Measurements from ENCODE around the gene CREB1. TPM values are rescaled to one million over a fixed set of nuclear protein-coding genes. Genes with fewer than 3 reads are reported as not detected.

Gene CREB1
- total and polyA plus RNA-seq, 2 donors (not counting 3 experiments of a cell fraction or from before 2014, with no cell fraction given) = 31.0 to 71.1 TPM

DNA sequence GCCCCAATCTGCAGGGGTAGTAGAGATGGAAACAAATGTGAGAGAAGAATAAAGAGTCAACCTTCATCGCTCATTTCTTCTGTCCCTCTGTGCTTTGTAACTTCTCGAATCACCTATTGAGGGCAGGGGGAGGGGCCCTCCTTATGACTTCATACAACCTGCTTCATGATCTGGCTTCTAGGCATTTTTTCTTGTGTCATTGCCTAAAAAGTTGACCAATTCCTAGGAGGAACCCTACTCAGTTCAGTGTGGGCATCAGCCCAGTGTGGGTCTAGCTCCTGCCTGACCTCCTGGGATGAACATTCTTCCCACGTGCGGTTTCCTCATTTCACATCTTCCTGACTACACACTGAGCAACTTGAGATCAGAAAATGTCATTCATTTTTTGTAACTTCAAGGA, 46.3 kb upstream of the CREB1 start:
- intact Hi-C loops (cut with micrococcal nuclease) (no loop called here), dilution Hi-C loops (cut with MboI; ENCODE audit: extremely low pct_ligation_motif_present, low sequenced_read_pairs) (no loop called here)
- H3K27me3 ChIP-seq (ENCODE audit: control insufficient read depth in 2 of 2, insufficient read depth in 2 of 2, low read length in 2 of 2) = no peaks in the 10 kb centered on the region
- ChIA-PET POLR2A (no interaction called here), CTCF (no interaction called here)
- no peaks in the 10 kb centered on the region for H3K9me1 ChIP-seq (replicated peaks; ENCODE audit: control insufficient read depth, extremely low read depth, insufficient read depth, low read length)
- H3K4me2 ChIP-seq (ENCODE audit: insufficient read depth, low read length) = no peak overlapping the region
- BruUV-seq (replicated peaks) = no TSS peak
- H3K9ac ChIP-seq (replicated peaks; ENCODE audit: extremely low read depth, insufficient read depth, low read length) = no peak overlapping the region
- H3K27ac ChIP-seq (ENCODE audit: insufficient read depth, low read depth, low read length) = no peak overlapping the region
- H3K4me1 ChIP-seq (ENCODE audit: control insufficient read depth, extremely low read depth, insufficient read depth, low read length) = no peaks in the 10 kb centered on the region
- H3K4me3 ChIP-seq (replicated peaks in 1 of 3; ENCODE audit: insufficient read depth in 1 of 3, low read depth in 1 of 3, low read length in 3 of 3) = no peak overlapping the region
- TF ChIP-seq, protein P1, sequence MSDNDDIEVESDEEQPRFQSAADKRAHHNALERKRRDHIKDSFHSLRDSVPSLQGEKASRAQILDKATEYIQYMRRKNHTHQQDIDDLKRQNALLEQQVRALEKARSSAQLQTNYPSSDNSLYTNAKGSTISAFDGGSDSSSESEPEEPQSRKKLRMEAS (IDR thresholded peaks at IDR 0.05; ENCODE audit: insufficient read depth, insufficient read length) = no peak
- no peak for TF ChIP-seq POLR2A (IDR thresholded peaks at IDR 0.05; ENCODE audit: low read depth, low read length)
- DNase-seq (ENCODE audit: low read depth, low spot score) (no peak), FAIRE-seq (no peak)
- H4K20me1 ChIP-seq (replicated peaks; ENCODE audit: control insufficient read depth, extremely low read depth, insufficient read depth, low read length) = no peaks in the 10 kb centered on the region
- H2AFZ ChIP-seq (ENCODE audit: low read depth, low read length) = no peak overlapping the region
- H3K36me3 ChIP-seq (ENCODE audit: control insufficient read depth in 2 of 2, extremely low read depth in 1 of 2, insufficient read depth in 2 of 2, low read length in 2 of 2) = no peaks in the 10 kb centered on the region
- no peaks in the 10 kb centered on the region for H3K9me3 ChIP-seq (replicated peaks; ENCODE audit: control insufficient read depth, insufficient read depth, low read length)
- H3K79me2 ChIP-seq (ENCODE audit: control insufficient read depth, insufficient read depth, low read length) = no peaks in the 10 kb centered on the region

DNA sequence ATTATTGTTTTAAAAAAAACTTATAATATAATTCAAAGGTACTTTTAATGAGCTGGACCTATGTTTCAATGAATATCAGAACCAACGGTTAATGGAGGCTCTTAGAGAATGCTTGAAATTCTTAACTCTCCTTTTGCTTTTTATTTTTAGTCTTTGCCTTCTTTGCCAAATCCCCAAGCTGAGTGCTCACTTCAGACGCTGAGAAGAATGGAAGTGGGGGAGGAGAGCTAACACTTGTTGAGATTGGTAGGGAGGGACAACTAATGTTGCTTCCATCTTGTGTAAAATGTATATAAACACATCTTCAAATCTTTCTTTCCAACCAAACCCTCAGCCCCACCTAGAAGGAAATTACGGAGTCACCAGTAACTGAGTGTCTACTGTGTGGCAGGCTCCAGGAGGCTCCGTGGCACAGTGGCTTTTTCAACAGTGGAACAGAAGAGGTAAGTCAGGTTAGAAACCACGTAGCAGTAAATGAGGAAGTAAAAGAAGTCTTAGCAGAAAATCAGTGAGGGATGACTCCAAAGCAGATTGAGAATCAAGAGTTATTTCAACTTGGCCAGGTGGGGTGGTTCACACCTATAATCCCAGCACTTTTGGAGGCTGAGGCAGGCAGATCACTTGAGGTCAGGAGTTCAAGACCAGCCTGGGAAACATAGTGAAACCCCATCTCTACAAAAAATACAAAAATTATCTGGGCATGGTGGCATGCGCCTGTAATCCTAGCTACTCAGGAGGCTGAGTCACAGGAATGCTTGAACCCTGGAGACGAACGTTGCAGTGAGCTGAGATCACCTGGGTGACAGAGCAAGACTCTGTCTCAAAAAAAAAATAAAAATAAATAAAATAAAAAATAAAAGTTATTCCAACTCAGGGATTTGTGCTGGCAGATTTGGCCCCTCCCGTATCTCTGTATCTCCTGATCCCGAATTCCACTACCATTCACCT, 45.0 kb upstream of the CREB1 start:
- POLR2A ChIA-PET = no interaction called here
- TF ChIP-seq FOS (IDR thresholded peaks at IDR 0.05; ENCODE audit: borderline replicate concordance, insufficient read depth, low read length) (no peak), GATA2 (IDR thresholded peaks at IDR 0.05; ENCODE audit: insufficient read depth, insufficient read length, low read depth, low read length) (no peak), POLR2A (IDR thresholded peaks at IDR 0.05; ENCODE audit: low read depth, low read length) (no peak), POLR2AphosphoS5 (IDR thresholded peaks at IDR 0.05; ENCODE audit: insufficient read depth, low read depth, low read length) (no peak), EZH2 (IDR thresholded peaks at IDR 0.05; ENCODE audit: borderline replicate concordance, low read depth, low read length, severe bottlenecking) (no peak), JUN (IDR thresholded peaks at IDR 0.05; ENCODE audit: borderline replicate concordance, insufficient read depth, insufficient read length, low read depth) (no peak), MYC (IDR thresholded peaks at IDR 0.05; ENCODE audit: low read depth, low read length) (no peak)
- TF ChIP-seq, protein P2, sequence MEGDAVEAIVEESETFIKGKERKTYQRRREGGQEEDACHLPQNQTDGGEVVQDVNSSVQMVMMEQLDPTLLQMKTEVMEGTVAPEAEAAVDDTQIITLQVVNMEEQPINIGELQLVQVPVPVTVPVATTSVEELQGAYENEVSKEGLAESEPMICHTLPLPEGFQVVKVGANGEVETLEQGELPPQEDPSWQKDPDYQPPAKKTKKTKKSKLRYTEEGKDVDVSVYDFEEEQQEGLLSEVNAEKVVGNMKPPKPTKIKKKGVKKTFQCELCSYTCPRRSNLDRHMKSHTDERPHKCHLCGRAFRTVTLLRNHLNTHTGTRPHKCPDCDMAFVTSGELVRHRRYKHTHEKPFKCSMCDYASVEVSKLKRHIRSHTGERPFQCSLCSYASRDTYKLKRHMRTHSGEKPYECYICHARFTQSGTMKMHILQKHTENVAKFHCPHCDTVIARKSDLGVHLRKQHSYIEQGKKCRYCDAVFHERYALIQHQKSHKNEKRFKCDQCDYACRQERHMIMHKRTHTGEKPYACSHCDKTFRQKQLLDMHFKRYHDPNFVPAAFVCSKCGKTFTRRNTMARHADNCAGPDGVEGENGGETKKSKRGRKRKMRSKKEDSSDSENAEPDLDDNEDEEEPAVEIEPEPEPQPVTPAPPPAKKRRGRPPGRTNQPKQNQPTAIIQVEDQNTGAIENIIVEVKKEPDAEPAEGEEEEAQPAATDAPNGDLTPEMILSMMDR (IDR thresholded peaks at IDR 0.05; ENCODE audit: extremely low read depth in 1 of 2, insufficient read depth in 1 of 2, low read depth in 1 of 2, low read length in 2 of 2) = no peak
- TF ChIP-seq, protein P1 (IDR thresholded peaks at IDR 0.05; ENCODE audit: insufficient read depth, insufficient read length) = no peak
- no peaks in the 10 kb centered on the region for H3K9me1 ChIP-seq (replicated peaks; ENCODE audit: control insufficient read depth, extremely low read depth, insufficient read depth, low read length)
- no peaks in the 10 kb centered on the region for H4K20me1 ChIP-seq (replicated peaks; ENCODE audit: control insufficient read depth, extremely low read depth, insufficient read depth, low read length)
- H2AFZ ChIP-seq (ENCODE audit: low read depth, low read length) = no peak overlapping the region
- no peak overlapping the region for H3K27ac ChIP-seq (ENCODE audit: insufficient read depth, low read depth, low read length)
- dilution Hi-C loops (cut with MboI; ENCODE audit: extremely low pct_ligation_motif_present, low sequenced_read_pairs) (no loop called here), intact Hi-C loops (cut with micrococcal nuclease) (loop anchor here (1.0 kb wide), 1 partner anchor 11 kb away; no protein-coding TSS in a partner anchor)
- no peaks in the 10 kb centered on the region for H3K27me3 ChIP-seq (ENCODE audit: control insufficient read depth in 2 of 2, insufficient read depth in 2 of 2, low read length in 2 of 2)
- DNase-seq (ENCODE audit: low read depth, low spot score) = no peak
- H3K9me3 ChIP-seq (replicated peaks; ENCODE audit: control insufficient read depth, insufficient read depth, low read length) = no peaks in the 10 kb centered on the region
- no peak for FAIRE-seq
- H3K4me3 ChIP-seq (replicated peaks in 1 of 3; ENCODE audit: insufficient read depth in 1 of 3, low read depth in 1 of 3, low read length in 3 of 3) = no peak overlapping the region
- no peak overlapping the region for H3K4me2 ChIP-seq (ENCODE audit: insufficient read depth, low read length)
- no peak overlapping the region for H3K9ac ChIP-seq (replicated peaks; ENCODE audit: extremely low read depth, insufficient read depth, low read length)
- CTCF ChIA-PET = no interaction called here
- H3K79me2 ChIP-seq (ENCODE audit: control insufficient read depth, insufficient read depth, low read length) = no peaks in the 10 kb centered on the region
- H3K36me3 ChIP-seq (ENCODE audit: control insufficient read depth in 2 of 2, extremely low read depth in 1 of 2, insufficient read depth in 2 of 2, low read length in 2 of 2) = no peaks in the 10 kb centered on the region
- no TSS peak for BruUV-seq (replicated peaks)
- H3K4me1 ChIP-seq (ENCODE audit: control insufficient read depth, extremely low read depth, insufficient read depth, low read length) = no peaks in the 10 kb centered on the region
